Brain microvascular endothelial cell (primary cell): ENCODE measurements around the gene ZNF653.

Source experiments
- DNase-seq: peaks from one replicate; pipeline ENCODE4 v3.0.0-alpha.2; 2020
- H3K27ac ChIP-seq: fragments of 250-450 bp; sonication (Bioruptor Pico); 2 replicates; pipeline ENCODE4 v1.5.1; 2020; ENCODE audit warnings: mild to moderate bottlenecking, moderate library complexity
- H3K27me3 ChIP-seq: fragments of 250-450 bp; sonication (Bioruptor Pico); replicated peaks from 2 replicates; pipeline ENCODE4 v1.5.1; 2020; ENCODE audit warnings: mild to moderate bottlenecking
- H3K36me3 ChIP-seq: fragments of 250-450 bp; sonication (Bioruptor Pico); replicated peaks from 2 replicates; pipeline ENCODE4 v1.5.1; 2020; ENCODE audit warnings: mild to moderate bottlenecking
- H3K4me3 ChIP-seq: 2 replicates; pipeline ENCODE4 v1.5.1; 2011; ENCODE audit warnings: low read depth, mild to moderate bottlenecking, control low read depth, low read length, moderate library complexity
- CTCF ChIP-seq: IDR thresholded peaks from 2 replicates; pipeline ENCODE4 v1.5.1; 2011; ENCODE audit warnings: low read depth, mild to moderate bottlenecking, moderate library complexity, low read length, control low read depth, inconsistent platforms; ENCODE audit errors: missing control alignments
- in situ Hi-C: cut with HindIII; loops from 2 replicates; pipeline ENCODE4 v1.10.0; 2017; ENCODE audit warnings: low sequenced_read_pairs, low pct_ligation_motif_present

Gene ZNF653

DNA sequence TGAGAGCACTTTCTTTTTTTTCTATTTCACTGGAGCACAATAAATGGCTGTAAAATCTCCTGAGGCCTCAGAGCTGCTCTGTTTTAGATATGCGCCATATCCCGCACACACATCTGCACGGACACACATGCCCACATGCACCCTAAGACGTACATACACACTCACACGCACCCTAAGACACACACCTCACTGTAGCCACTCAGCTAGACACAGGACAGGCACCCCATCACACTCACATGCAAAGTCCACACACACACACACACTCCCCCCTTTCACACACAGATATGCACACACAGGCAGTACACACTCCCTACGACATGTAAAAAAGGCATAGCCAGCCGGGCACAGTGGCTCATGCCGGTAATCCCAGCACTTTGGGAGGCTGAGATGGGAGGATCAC, 44.6 kb upstream of the ZNF653 start:
- in situ Hi-C loops: no loop called here
- Histone ChIP-seq H3K27me3 (no peaks in the 10 kb centered on the region), H3K27ac (no peak overlapping the region), H3K36me3 (peaks cover 28% of the 10 kb centered on the region), H3K4me3 (no peak overlapping the region)
- TF ChIP-seq CTCF: no peak
- DNase-seq: no peak

DNA sequence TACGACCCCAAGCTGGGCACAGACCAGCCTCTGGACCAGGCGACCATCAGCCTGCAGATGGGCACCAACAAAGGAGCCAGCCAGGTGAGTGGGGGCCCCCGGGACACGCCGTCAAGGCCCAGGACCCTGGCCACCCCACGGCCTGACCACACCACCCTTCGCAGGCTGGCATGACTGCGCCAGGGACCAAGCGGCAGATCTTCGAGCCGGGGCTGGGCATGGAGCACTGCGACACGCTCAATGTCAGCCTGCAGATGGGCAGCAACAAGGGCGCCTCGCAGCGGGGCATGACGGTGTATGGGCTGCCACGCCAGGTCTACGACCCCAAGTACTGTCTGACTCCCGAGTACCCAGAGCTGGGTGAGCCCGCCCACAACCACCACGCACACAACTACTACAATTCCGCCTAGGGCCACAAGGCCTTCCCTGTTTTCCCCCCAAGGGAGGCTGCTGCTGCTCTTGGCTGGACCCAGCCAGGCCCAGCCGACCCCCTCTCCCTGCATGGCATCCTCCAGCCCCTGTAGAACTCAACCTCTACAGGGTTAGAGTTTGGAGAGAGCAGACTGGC, 43.8 kb upstream of the ZNF653 start:
- Histone ChIP-seq H3K4me3 (no peak overlapping the region), H3K36me3 (peaks cover 27% of the 10 kb centered on the region), H3K27me3 (no peaks in the 10 kb centered on the region), H3K27ac (no peak overlapping the region)
- DNase-seq: no peak
- in situ Hi-C loops: no loop called here
- no peak for TF ChIP-seq CTCF

DNA sequence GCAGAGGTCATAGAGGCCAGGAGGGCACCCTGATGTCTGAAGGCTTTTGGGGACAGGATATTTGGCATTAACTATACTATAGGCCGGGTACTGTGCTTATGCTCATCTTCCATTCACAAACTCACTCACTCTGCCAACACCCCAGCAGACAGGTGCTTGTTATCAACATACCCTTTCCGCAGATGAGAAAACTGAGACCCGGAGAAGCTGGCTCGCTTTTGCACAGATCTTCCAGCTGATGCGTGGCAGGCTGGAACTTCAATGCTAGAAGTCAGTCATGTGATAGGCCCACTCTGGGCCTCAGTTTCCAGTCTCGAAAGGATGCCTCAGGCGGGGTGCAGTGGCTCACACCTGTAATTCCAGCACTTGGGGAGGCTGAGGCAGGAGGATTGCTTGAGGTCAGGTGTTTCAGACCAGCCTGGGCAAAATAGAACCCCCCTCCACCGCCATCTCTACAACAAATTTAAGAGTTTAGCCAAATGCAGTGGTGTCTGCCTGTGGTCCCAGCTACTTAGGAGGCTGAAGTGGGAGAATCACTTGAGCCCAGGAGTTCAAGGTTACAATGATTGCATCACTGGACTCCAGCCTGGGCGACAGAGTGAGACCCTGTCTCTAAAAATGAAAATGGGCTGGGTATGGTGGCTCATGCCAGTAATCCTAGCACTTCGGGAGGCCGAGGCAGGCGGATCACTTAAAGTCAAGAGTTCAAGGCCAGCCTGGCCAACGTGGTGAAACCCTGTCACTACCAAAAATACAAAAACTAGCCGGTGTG, 42.5 kb upstream of the ZNF653 start:
- Histone ChIP-seq H3K27ac (no peak overlapping the region), H3K27me3 (no peaks in the 10 kb centered on the region), H3K36me3 (peaks cover 14% of the 10 kb centered on the region), H3K4me3 (no peak overlapping the region)
- DNase-seq: no peak
- no peak for TF ChIP-seq CTCF
- in situ Hi-C loops: no loop called here

DNA sequence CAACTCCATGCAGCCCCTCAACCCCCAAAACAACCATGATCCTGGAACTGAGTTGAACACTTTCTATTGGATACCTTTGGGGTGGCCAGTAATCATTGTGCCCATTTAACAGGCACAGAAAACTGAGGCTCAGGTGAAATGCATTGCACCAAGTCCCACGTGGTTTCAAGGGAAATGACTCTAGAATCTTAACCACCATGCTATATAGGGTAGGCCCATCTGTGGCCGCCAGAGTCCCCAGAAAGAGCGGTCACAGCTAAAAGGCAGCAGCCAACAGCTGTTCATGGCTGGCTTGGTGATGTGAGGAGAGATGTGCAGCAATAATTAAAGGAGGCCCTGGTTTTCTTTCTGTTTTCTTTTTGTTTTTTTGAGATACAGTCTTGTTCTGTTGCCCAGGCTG, 35.6 kb upstream of the ZNF653 start:
- Histone ChIP-seq H3K27me3 (no peaks in the 10 kb centered on the region), H3K27ac (no peak overlapping the region), H3K36me3 (no peaks in the 10 kb centered on the region), H3K4me3 (no peak overlapping the region)
- in situ Hi-C loops: no loop called here
- no peak for DNase-seq
- no peak for TF ChIP-seq CTCF

GRCh38 chr19:11540645-11541044, 35.0 kb upstream of the ZNF653 start:
- TF ChIP-seq CTCF: no peak
- H3K36me3 ChIP-seq: no peaks in the 10 kb centered on the region
- in situ Hi-C loops: no loop called here

More at GRCh38 chr19:11540645-11541044, 35.0 kb upstream of the ZNF653 start:
- no peaks in the 10 kb centered on the region for H3K27me3 ChIP-seq
- H3K4me3 ChIP-seq: no peak overlapping the region
- no peak for DNase-seq
- H3K27ac ChIP-seq: no peak overlapping the region
